Kasumi-1 (cell line): ENCODE data around the gene ACSBG1.

ENCODE experiments used
- DNase-seq, 2 experiments: peaks; one replicate each; lab custom pipeline; 2025; lab: John Stamatoyannopoulos, UW

Gene ACSBG1, protein sequence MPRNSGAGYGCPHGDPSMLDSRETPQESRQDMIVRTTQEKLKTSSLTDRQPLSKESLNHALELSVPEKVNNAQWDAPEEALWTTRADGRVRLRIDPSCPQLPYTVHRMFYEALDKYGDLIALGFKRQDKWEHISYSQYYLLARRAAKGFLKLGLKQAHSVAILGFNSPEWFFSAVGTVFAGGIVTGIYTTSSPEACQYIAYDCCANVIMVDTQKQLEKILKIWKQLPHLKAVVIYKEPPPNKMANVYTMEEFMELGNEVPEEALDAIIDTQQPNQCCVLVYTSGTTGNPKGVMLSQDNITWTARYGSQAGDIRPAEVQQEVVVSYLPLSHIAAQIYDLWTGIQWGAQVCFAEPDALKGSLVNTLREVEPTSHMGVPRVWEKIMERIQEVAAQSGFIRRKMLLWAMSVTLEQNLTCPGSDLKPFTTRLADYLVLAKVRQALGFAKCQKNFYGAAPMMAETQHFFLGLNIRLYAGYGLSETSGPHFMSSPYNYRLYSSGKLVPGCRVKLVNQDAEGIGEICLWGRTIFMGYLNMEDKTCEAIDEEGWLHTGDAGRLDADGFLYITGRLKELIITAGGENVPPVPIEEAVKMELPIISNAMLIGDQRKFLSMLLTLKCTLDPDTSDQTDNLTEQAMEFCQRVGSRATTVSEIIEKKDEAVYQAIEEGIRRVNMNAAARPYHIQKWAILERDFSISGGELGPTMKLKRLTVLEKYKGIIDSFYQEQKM

DNA sequence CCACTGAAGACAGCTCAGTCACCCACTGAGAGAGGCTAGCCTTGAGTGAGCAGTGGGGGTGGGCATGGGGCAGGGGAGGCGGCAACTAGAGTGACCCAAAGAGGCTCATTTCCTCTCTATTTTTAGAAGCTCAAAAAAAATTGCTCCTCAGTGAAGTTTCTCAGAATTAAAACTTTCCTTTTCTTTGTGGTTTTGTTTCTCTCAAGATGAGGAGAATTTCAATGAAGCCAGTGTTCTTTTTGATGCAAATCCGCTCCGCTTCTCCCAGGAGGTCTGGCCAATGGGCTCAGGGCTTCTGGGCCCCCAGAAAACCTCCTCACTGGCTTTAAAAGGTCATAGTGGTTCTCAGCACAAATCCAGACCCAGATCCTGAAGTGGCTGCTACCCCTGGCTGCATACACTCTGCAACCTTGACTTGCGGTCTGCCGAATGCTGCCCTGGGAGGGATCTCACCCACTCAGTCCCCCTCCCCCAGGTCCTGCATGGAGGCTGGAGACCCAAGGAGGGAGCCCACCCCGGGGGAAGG, at the start of gene ACSBG1:
Gene ACSBG1 (minus strand): TSS at position 51 of the 526 bp plus-strand sequence. CDS start 64 bp downstream, outside the sequence.
- no peak for DNase-seq

DNA sequence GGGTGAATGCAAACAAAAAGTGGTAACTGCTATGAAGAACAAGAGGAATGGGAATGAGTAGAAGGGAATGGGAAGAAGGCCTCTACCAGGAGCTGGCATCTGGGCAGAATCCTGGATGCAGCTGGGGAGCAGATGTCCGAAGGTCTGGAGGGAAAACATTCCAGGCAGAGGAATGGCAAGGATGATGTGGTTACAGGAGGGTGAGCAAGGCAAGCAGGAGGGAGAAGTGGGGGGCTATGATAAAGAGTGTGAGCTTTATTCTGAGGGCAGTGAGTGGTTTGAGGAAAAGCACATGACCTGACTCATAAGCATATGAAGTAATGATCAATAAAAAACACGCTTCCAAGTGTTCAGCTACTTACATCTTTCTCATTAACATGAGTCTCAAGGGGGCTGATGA, 48.0 kb upstream of the ACSBG1 start:
- no peak for DNase-seq

DNA sequence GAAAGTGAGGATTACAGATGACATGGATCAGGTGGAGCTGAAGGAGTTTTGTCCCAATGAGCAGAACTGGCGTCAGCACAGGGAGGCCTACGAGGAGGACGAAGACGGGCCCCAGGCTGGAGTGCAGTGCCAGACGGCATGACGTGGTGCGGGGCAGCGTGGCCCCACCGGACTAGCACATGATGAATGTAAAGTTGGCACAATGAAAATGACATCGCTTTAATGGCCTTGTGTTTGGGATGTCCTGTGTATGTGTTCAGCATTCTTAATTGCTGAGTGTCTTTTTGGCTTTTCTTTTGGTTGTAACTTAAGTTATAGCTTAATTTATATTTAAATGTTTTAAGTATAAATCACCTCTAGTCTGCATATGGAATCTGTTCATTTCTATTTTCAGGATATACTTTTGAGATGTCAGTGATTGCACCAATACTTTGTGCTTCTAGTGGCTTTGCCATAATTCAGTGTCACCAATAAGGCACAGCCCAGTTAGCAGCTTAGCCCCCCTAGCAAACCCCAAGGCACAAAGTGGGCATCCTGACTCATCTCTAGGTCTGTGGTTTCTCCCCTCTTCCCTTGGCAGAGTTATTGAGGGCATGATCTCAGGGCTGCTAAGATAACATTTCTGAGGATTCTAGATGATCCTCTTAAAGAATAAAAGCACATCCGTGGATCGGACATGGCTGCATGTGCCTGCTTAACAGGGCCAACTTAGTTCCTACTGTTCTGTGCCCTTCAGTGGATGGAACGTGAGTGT, 46.1 kb upstream of the ACSBG1 start:
- no peak for DNase-seq

DNA sequence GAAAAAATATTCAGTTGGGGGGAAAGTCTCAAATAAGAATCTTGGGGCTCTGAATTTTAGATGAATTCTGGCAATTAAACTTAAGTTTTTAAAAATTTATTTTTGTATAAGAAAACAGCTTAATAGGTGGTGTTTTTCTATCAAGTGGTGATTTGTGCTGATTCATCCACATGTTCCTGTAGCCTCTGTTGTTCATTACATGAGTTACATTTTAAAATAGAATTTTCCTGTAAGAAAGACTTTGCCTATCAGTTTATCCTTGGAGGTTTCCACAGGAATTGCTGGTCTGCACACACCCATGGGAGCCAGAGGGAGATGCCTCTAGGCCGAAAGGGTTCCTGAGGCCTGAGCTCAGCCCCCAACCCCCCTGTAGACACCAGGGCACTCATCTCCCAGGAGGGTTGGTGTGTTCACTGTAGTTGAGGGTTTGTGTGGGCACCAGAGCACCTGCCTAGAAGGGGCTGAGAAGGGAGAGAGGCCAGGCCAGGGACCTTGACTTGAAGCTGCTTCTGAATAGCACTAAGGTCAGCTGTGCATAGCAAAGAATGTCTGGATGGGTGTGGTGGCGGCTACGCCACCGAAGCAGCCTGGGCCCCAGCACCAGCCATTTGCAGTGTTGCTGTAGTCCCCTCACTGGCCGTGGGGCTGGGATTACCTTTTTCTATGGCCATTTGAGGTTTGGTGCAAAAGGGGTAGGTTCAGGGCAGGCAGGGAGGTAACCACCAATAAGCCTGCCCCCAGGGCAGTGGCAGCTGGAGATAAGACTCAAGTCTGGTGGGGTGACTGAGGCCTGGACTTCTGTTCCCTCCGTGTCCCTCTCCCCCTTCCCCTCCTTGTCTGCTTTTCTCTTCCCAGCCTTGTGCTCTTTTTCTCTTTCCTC, 41.9 kb upstream of the ACSBG1 start:
- DNase-seq, result no peak

DNA sequence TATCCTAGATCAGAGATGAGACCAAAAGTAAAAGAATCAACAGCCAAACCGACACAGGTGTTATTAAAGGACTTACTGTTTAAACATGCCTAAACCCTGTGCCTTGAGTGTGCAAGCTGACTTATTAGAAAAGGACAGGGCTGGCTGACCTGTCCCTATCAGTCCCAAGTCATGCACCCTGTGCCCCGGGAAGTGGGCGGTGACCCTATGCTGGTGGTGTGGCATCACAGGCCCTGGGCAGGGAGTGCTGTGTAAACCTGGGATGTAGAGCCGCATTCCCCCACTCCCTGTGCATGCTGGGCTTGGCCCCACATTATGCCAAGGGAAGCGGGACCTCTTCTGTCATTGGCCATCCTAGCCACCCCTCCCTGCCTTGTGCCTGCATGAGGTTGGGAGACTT, 40.6 kb upstream of the ACSBG1 start:
- DNase-seq, result no peak

DNA sequence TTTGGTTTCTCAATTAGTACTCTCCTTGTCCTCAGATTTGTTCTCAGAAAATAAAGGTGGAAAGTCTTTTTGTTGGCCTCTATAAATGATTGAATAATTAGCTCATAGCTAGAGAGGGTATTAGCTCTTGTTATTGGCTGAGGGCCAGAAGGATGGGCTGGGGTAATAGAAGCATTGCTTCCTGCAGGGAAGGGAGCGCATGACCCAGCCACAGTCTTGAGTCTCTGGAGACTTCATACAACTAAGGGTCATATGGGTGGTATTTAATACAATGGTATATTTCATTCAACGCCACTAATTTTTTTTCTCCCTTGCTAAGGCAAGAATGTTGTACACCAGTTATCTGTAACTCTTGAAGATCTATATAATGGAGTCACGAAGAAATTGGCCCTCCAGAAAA, 38.4 kb upstream of the ACSBG1 start:
- no peak for DNase-seq

DNA sequence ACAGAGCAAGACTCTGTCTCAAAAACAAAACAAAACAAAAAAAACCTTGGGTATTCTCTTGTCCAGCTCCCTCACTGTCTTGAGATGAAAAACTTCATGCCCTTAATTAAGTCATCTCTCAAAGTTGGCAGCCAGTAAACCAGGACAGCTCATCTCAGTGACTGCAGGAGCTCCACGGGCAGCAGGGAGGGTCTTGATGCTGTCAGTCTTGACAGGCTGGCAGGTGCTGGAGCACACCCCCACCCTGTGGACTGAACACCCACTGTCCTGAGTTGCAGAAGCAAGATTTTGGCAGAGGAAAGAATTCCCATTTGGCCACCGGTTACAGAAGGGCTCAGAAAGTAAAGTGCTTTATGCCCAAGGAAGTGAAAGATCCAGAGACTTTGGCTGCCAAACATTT, 38.0 kb upstream of the ACSBG1 start:
- DNase-seq, result no peak

DNA sequence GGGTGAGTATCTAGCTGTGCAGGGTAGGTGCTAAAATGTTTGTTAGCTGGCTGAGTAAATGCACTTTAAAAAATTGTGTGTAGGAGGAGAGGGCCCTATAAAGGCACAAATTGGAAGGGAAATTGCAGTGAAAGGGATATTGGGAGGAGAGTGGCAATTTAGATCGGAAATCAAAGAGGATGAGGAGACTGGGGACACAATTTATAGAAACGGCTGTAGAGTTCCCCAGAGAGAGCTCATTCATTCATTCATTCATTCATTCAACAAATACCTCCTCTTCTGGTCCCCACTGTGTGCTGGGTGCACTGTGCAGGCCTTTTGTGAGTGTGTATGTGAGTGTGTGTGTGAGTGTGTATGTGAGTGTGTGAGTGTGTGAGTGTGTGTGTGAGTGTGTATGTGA, 32.4 kb upstream of the ACSBG1 start:
- DNase-seq, result no peak

DNA sequence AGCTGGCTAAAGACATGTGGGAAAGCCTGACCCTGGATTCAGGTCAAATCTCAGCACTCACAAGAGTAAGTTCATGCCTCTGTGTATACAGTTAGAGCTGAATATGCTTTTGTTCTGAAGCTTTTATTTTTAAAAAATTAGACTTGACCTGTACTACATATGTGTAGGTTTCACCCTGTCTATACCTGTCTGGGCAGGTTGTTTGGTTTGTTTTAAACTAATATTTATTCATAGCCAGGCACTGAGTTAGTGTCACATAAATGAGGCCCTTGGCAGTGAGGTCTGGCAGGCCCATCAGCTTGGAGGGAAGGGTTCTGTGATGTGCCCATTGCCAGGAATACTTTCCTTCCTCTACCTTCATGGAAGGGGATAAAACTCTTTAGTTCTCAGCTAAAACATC, 31.9 kb upstream of the ACSBG1 start:
- no peak for DNase-seq

DNA sequence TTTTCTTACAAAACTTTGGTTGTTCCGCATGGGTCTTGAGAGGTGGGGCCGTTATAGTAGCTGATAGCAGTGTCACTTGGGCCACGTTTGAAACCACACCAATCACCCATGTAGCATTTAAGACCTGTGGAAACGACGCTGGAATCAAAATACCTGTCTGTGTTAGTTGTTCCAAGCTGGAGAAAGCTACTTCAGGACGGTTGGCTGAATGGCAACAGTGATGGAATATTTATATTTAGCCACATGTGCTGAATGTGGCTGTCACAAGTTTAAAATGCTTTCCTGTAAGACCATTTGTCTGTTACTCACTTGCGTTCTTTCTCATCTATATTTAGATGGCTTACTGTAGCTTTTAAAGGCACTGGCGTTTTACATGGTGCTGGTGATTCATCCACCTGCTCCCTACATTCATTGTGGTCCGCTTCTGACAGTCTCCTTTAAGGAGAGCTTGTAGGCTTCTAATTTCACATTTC, 31.4 kb upstream of the ACSBG1 start:
- DNase-seq, result no peak

DNA sequence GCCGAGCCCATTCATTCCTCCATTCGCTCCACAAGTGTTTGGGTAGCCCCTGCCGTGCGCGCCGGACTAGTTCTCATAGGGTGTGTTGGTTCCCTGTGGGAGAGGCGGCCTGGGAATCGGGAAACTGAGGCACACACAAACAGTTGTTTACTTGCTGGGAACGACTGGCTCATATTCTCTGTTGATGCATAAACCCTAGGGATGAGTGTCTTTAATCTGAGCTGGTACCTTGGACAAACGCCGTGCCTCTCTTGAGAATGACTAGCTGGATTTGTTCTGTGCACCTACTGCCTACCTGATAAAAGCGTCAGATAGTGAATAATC, 30.7 kb upstream of the ACSBG1 start:
- no peak for DNase-seq

DNA sequence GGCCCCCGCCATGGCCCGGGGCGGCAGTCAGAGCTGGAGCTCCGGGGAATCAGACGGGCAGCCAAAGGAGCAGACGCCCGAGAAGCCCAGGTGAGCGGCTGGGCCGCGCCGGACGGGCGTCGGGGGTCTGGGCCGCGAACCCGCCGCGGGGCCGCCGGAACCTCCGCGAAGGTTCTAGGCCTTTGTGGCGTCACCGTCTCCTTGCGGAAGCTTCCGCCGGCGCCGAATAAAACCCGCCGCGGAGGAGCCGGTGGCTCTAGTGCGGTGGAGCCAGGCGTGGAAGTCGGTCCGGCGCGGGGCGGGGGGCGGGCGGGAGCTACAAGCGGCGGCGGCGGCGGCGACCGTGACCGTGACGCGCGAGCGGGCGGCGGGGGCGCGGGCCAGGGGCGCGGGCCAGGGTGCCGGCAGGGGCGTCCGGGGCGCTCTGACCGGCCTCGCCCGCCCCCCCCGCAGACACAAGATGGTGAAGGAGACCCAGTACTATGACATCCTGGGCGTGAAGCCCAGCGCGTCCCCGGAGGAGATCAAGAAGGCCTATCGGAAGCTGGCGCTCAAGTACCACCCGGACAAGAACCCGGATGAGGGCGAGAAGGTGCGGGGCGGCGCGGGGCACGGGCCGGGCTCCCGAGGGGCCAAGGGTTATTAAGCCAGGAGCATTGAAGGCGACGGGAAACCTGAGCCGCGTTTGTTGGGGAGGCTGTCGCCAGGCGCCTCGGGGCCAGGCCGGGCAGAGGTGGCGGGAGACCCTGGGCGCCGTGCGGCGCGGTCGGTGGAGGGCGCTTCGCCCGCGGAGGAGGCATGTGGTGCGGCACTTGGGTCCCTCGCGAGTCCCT, 30.2 kb upstream of the ACSBG1 start, which contains the start of gene DNAJA4:
Gene DNAJA4 (plus strand): TSS at position 259 of the 833 bp plus-strand sequence. CDS start 202 bp downstream, at position 461.
- peak in 1 of 2 experiments; percentile 25 for DNase-seq

DNA sequence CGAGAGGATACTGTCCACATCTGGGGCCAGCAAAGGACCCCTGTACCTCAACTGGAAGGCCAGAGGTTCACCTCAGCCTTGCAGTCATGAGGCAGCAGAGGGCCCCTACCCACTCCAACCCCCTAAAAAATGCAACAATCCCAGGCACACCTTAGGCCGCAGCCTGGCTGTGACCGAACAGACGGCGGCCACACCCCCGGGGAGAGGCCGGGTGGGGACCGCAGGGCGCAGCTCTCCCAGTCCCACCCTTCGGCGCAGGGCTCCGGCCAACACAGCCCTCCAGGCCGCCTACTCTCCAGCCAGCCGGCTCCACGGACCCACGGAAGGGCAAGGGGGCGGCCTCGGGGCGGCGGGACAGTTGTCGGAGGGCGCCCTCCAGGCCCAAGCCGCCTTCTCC, 29.5 kb upstream of the ACSBG1 start:
- DNase-seq, result no peak

DNA sequence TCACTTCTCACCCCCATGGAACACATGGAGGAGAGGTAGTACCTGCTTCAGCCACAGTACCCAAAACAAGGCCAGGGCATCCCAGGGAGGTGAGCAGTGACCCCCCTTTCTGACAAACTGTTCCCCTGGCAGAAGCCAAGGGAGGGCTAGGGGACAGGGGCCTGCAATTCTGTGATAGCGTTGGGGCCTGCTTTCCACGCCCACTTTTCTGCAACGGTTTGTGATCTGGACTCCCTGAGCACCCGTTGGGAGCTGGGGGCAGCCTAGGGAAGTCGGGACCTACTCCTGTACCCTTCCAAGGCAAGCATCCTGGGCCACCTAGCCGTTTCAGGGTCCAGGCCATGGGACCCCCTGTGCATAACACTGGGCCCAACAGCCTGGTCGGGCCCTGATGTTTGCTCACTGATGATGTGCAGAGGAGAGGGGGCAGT, 29.0 kb upstream of the ACSBG1 start:
- no peak for DNase-seq

DNA sequence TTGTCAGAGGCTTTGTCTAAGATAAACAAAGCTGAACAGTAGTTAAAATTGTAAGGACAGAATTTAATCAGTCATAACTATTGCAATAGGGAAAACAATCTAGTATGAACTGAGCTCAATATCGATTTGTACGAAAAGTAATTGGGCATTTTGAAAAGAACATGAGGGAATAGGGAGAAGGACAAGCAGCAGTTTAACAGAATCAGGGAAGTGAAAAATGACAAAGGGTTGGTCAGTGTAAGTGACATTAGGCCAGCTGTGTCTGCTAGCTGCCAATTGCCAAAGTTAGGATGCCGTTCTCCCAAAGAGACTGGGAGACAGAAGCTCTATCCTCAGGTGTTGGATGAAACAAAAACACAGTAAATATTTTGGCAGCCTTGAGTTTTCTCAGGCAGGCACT, 26.7 kb upstream of the ACSBG1 start:
- DNase-seq, result no peak

DNA sequence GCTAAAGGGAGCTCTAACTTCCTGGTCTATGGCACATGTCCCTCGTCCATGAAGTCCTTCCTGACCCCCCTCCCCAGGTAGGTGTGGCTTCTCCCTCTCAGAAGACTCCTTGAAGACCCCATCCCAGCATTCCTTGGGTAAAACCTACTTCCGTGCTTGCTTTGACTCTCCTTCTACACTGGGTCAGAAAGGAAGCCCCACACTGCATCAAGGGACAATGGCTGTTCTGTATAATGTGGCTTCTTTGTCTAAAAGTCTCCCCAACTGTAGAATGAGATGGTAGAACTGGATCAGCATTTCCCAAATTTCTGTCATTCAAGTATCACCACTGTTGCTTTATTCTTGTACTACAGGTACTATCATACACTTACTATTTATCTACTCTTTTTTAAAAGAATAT, 26.1 kb upstream of the ACSBG1 start:
- no peak for DNase-seq

DNA sequence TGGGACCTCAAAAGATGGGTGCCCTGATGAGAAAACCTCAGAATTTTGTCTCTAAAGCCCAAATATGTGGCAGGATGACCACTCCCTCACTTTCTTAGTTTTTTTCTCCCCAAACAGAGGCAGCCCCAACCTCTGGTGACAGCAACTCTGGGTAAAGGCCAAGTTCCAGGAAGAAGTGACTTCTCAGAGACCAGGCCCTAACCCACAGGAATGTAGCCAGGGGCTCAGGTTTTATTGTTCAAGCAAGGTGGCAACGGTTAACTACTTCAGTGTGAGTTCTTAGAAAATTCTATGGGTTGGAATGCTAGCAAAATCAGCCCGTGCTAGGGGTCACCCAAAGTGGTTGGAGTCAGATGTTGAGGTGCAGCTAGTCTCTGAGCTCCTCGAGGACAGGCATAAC, 24.9 kb upstream of the ACSBG1 start:
- DNase-seq, result no peak

DNA sequence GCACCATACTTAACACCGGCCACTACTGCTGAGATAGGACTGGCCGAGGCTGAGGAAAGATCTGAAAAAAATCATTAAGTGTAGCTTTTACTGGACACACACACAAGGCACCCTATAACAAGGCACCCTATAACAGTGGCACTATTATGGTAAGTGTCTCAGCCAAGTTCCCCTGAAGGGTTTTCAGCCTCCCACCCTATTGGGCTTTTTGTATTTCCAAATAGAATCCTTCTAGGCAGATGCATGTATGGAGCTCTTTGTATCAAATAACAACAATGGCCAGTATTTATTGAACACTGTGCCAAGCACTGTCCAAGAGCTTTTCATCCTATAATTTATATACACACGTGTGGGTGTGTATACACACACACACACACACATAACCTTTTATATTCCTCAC, 23.3 kb upstream of the ACSBG1 start:
- DNase-seq, result no peak

DNA sequence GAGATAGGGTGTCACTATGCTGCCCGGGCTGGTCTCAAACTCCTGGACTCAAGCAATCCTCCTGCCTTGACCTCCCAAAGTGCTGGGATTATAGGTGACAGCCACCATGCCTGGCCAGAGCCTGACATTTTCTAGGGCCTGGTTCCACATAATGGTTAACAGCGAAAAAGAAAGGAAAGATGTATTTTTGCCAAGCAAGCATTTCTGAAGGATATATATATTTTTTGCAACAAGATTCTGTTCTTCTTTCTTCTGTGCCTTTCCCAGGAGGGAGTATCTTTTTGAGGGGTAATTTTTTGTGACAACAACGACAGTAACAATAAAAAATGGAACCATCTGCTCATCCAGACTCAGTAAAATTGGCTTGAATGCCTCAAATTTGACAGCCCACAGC, 21.7 kb upstream of the ACSBG1 start:
- no peak for DNase-seq

DNA sequence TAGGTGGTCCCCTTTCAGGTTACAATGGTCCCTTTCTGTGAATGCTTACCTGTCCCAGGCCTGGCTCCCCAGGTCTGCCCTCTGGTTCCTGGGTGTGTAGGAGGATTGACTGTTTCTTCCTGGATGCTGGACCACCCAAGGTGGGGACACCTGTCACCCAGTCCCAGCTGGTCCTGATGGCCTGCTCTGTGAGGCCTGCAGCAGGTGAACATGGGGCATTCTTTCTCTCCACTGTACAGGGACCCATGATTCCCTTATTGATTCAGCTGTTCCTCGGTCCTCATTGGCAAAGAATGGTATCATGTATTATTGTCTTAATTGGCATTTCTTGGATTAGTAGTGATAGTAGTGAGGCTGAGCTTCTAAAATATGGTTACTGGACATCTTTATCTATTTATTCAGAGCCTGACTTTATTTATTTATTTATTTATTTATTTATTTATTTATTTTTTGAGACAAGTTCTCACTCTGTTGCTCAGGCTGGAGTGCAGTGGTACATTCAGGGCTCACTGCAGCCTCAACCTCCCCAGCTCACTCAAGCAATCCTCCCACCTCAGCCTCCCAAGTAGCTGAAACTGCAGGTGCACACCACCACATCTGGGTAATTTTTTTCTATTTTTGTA, 21.2 kb upstream of the ACSBG1 start:
- DNase-seq, result no peak
